OCI-LY3 (cell line): Measurements from ENCODE around the gene AGBL5.
A peak's percentile ranks its signal among the peaks of the same experiment; 100 is the strongest.
"Not testable (repeated sequence)": the region's sequence is repeated elsewhere in the genome, so short reads cannot be mapped to it uniquely, and the experiment has no call there.

Experiments
- H2AFZ ChIP-seq: fragments of 200-600, 300-600 bp; shearing (Covaris generic); 2 replicates; pipeline ENCODE4 v1.6.0; 2014; ENCODE audit warnings: antibody characterized with exemption, low read depth, low read length
- H3K27ac ChIP-seq: fragments of 200-600, 300-600 bp; sonication (generic); 2 replicates; pipeline ENCODE4 v1.5.1; 2014; ENCODE audit warnings: mild to moderate bottlenecking, low read length, moderate library complexity, mixed read lengths
- H3K27me3 ChIP-seq: fragments of 200-600, 300-600 bp; sonication (generic); 2 replicates; pipeline ENCODE4 v1.6.1; 2014; ENCODE audit warnings: low read depth, low read length, mixed read lengths
- H3K36me3 ChIP-seq: fragments of 200-600, 300-600 bp; sonication (generic); replicated peaks from 2 replicates; pipeline ENCODE3; 2014; ENCODE audit warnings: low read depth, low read length, mixed read lengths
- H3K4me1 ChIP-seq: fragments of 300-600, 200-600 bp; sonication (generic); 2 replicates; pipeline ENCODE4 v1.6.1; 2014; ENCODE audit warnings: low read length, mixed read lengths
- H3K4me2 ChIP-seq: fragments of 200-600, 300-600 bp; sonication (generic); 2 replicates; pipeline ENCODE4 v1.6.1; 2014; ENCODE audit warnings: low read length, mixed read lengths
- H3K4me3 ChIP-seq: fragments of 300-600, 200-600 bp; sonication (generic); 2 replicates; pipeline ENCODE4 v1.5.1; 2014; ENCODE audit warnings: antibody characterized with exemption, mild to moderate bottlenecking, low read length, moderate library complexity
- H3K79me2 ChIP-seq: fragments of 300-600, 200-600 bp; shearing (Covaris generic); 2 replicates; pipeline ENCODE4 v1.6.1; 2014; ENCODE audit warnings: mild to moderate bottlenecking, low read length, mixed read lengths
- H3K9ac ChIP-seq: fragments of 300-600, 200-600 bp; shearing (Covaris generic); 2 replicates; pipeline ENCODE4 v1.6.0; 2014; ENCODE audit warnings: mild to moderate bottlenecking, low read length, moderate library complexity
- H3K9me3 ChIP-seq: fragments of 200-600, 300-600 bp; shearing (Covaris generic); 2 replicates; pipeline ENCODE4 v1.6.1; 2014; ENCODE audit warnings: low read length, mixed read lengths; ENCODE audit not compliant: insufficient read depth
- H4K20me1 ChIP-seq: fragments of 200-600, 300-600 bp; sonication (generic); 2 replicates; pipeline ENCODE4 v1.6.1; 2016; ENCODE audit warnings: low read length, mixed read lengths; ENCODE audit not compliant: insufficient read depth
- EZH2phosphoT487 ChIP-seq: fragments of 200-600 bp; shearing (Covaris generic); IDR thresholded peaks from 2 replicates; pipeline ENCODE4 v1.6.1; 2018; ENCODE audit warnings: antibody characterized with exemption, mixed run types, low read depth
- TF ChIP-seq, protein P1 (sequence below): fragments of 200-600, 300-600 bp; sonication (generic); IDR thresholded peaks from 2 replicates; pipeline ENCODE4 v1.5.1; 2014; ENCODE audit warnings: antibody characterized with exemption, low read length, low read depth

AGBL5 gene

DNA sequence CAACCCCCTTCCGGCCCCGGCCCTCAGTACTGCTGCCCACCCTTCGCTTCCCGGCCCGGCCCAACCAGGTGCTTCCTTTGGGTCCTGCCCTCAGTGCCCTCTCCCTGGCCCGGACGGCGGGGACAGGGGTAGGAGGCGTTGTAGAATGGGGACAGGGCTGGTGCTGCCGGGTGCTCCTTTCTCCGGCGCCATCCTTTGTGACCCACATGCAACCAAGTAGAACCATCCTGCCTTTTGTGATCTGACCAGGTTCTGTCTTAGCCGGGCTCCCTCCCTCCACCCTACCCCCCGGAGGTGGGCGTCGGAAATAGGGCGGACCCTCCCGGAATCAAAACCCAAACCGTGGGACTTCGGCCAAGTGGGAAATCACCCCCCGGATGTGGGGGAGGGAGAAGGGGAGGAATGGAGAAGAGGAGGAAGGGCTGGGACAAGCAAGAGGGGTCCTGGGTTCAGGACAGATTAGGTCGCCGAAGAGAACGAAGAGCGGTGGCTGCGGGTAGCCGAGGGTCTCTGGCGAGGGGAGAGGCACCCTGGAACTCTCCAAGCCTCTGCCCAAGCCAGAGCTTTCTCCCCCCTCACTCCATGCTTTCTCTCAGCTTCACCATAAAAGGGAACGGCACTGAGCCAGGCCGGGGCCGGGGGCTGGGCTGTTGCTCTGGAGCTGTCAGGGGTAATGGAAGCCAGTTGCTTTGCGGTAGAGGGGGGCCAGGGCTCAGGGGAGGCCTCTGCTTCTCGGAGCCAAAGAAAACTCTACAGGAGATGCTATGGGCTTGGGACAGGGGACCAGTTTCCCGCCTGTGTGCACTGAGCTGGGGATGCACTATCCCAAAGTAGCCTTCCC lies 20.7 kb downstream of the AGBL5 start:
- H2AFZ ChIP-seq: peak overlapping the region; percentile 84
- peak overlapping the region; percentile 94 for H3K4me2 ChIP-seq
- peak overlapping the region; percentile 89 for H3K9ac ChIP-seq
- peaks cover 8% of the 10 kb centered on the region for H3K27me3 ChIP-seq
- no peak for TF ChIP-seq EZH2phosphoT487
- TF ChIP-seq, protein P1, sequence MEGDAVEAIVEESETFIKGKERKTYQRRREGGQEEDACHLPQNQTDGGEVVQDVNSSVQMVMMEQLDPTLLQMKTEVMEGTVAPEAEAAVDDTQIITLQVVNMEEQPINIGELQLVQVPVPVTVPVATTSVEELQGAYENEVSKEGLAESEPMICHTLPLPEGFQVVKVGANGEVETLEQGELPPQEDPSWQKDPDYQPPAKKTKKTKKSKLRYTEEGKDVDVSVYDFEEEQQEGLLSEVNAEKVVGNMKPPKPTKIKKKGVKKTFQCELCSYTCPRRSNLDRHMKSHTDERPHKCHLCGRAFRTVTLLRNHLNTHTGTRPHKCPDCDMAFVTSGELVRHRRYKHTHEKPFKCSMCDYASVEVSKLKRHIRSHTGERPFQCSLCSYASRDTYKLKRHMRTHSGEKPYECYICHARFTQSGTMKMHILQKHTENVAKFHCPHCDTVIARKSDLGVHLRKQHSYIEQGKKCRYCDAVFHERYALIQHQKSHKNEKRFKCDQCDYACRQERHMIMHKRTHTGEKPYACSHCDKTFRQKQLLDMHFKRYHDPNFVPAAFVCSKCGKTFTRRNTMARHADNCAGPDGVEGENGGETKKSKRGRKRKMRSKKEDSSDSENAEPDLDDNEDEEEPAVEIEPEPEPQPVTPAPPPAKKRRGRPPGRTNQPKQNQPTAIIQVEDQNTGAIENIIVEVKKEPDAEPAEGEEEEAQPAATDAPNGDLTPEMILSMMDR: no peak
- H4K20me1 ChIP-seq: no peaks in the 10 kb centered on the region
- H3K9me3 ChIP-seq: no peaks in the 10 kb centered on the region
- peak overlapping the region; percentile 55 for H3K27ac ChIP-seq
- H3K4me1 ChIP-seq: peaks cover 18% of the 10 kb centered on the region
- H3K79me2 ChIP-seq: peaks cover 31% of the 10 kb centered on the region
- H3K36me3 ChIP-seq: peaks cover 31% of the 10 kb centered on the region
- H3K4me3 ChIP-seq: peak overlapping the region; percentile 98

- no peaks in the 10 kb centered on the region for H4K20me1 ChIP-seq
- no peak overlapping the region for H3K27ac ChIP-seq
- H2AFZ ChIP-seq: no peak overlapping the region
- peaks cover 31% of the 10 kb centered on the region for H3K79me2 ChIP-seq
- H3K4me1 ChIP-seq: peaks cover 18% of the 10 kb centered on the region
- TF ChIP-seq, protein P1: no peak
- TF ChIP-seq EZH2phosphoT487: no peak
- peak overlapping the region; percentile 94 for H3K4me2 ChIP-seq
- peak overlapping the region; percentile 98 for H3K4me3 ChIP-seq
- H3K9me3 ChIP-seq: no peaks in the 10 kb centered on the region
- H3K36me3 ChIP-seq: peaks cover 25% of the 10 kb centered on the region
- H3K27me3 ChIP-seq: peaks cover 10% of the 10 kb centered on the region
- peak overlapping the region; percentile 89; the same call in 1 of the 2 replicates for H3K9ac ChIP-seq
Measured at GRCh38 chr2:27072920-27073319, 21.5 kb downstream of the AGBL5 start.

- Histone ChIP-seq H3K27ac (no peak overlapping the region), H3K9me3 (no peaks in the 10 kb centered on the region), H3K4me3 (no peak overlapping the region), H2AFZ (no peak overlapping the region), H3K36me3 (peaks cover 18% of the 10 kb centered on the region), H3K79me2 (peaks cover 25% of the 10 kb centered on the region), H4K20me1 (no peaks in the 10 kb centered on the region), H3K4me2 (no peak overlapping the region), H3K27me3 (peaks cover 10% of the 10 kb centered on the region), H3K9ac (no peak overlapping the region), H3K4me1 (peaks cover 18% of the 10 kb centered on the region)
- no peak for TF ChIP-seq EZH2phosphoT487
- TF ChIP-seq, protein P1: no peak
Measured at GRCh38 chr2:27073782-27074181, 22.3 kb downstream of the AGBL5 start.

DNA sequence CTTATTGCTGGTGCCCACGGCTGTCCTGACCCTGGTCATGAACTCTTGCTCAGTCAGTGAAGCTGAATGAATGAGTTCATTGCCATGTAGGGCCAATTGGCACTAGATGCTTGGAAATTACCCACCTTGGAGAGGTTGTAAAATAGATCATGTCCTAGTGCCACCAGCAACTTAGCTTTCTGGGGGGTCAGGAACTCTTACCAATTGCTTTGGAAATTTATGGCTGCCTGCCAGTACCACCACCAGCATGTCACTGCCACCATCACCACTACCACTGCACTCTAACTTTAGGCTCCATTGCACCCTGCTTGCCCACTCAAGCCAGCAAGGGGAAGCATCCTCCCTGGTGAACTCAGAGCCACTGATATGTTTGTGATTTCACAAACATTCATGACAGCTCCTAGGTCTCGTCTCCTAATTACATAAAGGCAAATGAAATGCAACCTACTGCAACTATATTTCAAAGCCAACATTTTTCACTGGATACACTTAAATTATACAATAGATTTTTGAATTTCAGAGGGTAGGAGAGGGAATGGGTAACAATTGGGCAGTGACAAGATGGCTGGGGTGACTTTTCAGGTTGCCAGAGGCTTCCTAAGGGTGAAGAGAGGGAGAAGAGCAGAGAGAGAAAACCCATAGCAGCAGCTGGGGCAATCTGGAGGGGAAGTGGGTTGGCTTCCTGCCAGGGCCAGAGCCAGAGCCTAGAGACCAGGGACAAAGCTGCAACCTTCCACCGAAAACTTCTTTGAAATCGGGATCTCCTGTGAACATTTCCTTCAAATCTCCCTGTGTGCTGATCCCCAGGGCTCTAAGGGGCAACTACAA lies 23.5 kb downstream of the AGBL5 start:
- no peaks in the 10 kb centered on the region for H4K20me1 ChIP-seq
- peaks cover 15% of the 10 kb centered on the region for H3K79me2 ChIP-seq
- H3K4me1 ChIP-seq: peaks cover 17% of the 10 kb centered on the region
- H3K27me3 ChIP-seq: peaks cover 10% of the 10 kb centered on the region
- no peak overlapping the region for H3K4me2 ChIP-seq
- no peak overlapping the region for H3K27ac ChIP-seq
- H3K9ac ChIP-seq: no peak overlapping the region
- TF ChIP-seq, protein P1: no peak
- no peak for TF ChIP-seq EZH2phosphoT487
- no peak overlapping the region for H3K4me3 ChIP-seq
- peaks cover 6% of the 10 kb centered on the region for H3K36me3 ChIP-seq
- no peaks in the 10 kb centered on the region for H3K9me3 ChIP-seq
- no peak overlapping the region for H2AFZ ChIP-seq

DNA sequence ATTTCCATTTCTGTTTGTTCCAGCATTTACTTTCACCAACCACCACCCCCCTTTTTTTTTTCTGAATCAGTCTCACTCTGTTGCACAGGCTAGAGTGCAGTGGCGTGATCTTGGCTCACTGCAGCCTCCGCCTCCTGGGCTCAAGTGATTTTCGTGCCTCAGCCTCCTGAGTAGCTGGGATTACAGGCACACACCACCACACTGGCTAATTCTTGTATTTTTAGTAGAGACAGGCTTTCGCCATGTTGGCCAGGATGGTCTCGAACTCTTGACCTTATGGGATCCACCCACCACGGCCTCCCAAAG lies 24.1 kb downstream of the AGBL5 start:
- not testable (repeated sequence) for H3K27ac ChIP-seq, H4K20me1 ChIP-seq, H3K9ac ChIP-seq, H3K79me2 ChIP-seq, H3K27me3 ChIP-seq, H3K9me3 ChIP-seq, H3K4me3 ChIP-seq, H3K36me3 ChIP-seq, H3K4me2 ChIP-seq, H2AFZ ChIP-seq
- peaks cover 11% of the 10 kb centered on the region for H3K4me1 ChIP-seq
